ENCODE results near the gene HOXD12. TPM values are rescaled to one million over a fixed set of nuclear protein-coding genes. Genes with fewer than 3 reads are reported as not detected.

Gene HOXD12
- total RNA-seq, 1 experiment from 2014 or later: 0.27 TPM

- TF ChIP-seq, protein P1, sequence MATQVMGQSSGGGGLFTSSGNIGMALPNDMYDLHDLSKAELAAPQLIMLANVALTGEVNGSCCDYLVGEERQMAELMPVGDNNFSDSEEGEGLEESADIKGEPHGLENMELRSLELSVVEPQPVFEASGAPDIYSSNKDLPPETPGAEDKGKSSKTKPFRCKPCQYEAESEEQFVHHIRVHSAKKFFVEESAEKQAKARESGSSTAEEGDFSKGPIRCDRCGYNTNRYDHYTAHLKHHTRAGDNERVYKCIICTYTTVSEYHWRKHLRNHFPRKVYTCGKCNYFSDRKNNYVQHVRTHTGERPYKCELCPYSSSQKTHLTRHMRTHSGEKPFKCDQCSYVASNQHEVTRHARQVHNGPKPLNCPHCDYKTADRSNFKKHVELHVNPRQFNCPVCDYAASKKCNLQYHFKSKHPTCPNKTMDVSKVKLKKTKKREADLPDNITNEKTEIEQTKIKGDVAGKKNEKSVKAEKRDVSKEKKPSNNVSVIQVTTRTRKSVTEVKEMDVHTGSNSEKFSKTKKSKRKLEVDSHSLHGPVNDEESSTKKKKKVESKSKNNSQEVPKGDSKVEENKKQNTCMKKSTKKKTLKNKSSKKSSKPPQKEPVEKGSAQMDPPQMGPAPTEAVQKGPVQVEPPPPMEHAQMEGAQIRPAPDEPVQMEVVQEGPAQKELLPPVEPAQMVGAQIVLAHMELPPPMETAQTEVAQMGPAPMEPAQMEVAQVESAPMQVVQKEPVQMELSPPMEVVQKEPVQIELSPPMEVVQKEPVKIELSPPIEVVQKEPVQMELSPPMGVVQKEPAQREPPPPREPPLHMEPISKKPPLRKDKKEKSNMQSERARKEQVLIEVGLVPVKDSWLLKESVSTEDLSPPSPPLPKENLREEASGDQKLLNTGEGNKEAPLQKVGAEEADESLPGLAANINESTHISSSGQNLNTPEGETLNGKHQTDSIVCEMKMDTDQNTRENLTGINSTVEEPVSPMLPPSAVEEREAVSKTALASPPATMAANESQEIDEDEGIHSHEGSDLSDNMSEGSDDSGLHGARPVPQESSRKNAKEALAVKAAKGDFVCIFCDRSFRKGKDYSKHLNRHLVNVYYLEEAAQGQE (IDR thresholded peaks at IDR 0.05; ENCODE audit: low read depth): no peak
- no peak for TF ChIP-seq TCF7L2 (IDR thresholded peaks at IDR 0.05; ENCODE audit: borderline replicate concordance, extremely low read depth, insufficient read depth, insufficient read length)
- TF ChIP-seq CBX3 (IDR thresholded peaks at IDR 0.05; ENCODE audit: low read depth): no peak
- no peak for TF ChIP-seq ZFX (IDR thresholded peaks at IDR 0.05)
Measured at GRCh38 chr2:176130957-176131847, 31.6 kb downstream of the HOXD12 start (continued).

DNA sequence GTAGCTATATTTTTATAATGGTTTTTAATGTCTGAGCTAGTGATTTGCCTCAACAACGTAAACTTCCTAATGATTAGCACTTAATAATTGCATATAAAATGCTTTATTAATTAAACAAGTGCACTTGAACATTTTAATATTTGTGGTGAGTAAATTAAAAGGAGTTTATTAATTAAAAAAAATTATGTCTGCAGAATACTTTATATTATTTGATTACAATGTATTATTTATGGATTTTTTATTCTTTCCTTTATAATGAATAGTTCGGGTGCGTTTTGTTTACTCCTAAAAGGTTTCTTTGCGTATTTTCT lies 32.2 kb downstream of the HOXD12 start:
- ChIA-PET CTCF (interaction anchor here (0.9 to 3.7 kb wide), 6 partner anchors 9 to 522 kb away, joined by 3 to 19 read pairs (median 6); no protein-coding TSS in a partner anchor), RAD21 (ENCODE audit: low non-redundant PET in 1 of 2, low total read pairs in 2 of 2, uncharacterized antibody in 2 of 2, unreplicated experiment in 2 of 2) (no interaction called here), POLR2A (no interaction called here)
- Histone ChIP-seq H3K4me1 (ENCODE audit: control insufficient read depth in 1 of 2, insufficient read depth in 2 of 2, low read length in 2 of 2) (peaks cover 9 to 24% of the 10 kb centered on the region in 2 experiments; a peak in 3 of 4 replicates), H3K79me2 (ENCODE audit: insufficient read depth, low read length) (no peaks in the 10 kb centered on the region), H3K4me3 (replicated peaks in 1 of 2; ENCODE audit: low read depth in 1 of 2, low read length in 2 of 2) (no peak overlapping the region), H3K27ac (ENCODE audit: low read depth, low read length) (no peak overlapping the region), H2AFZ (ENCODE audit: low read depth, low read length, poor library complexity, severe bottlenecking) (no peak overlapping the region), H3K9me2 (ENCODE audit: insufficient read depth) (no peaks in the 10 kb centered on the region), H4K20me1 (ENCODE audit: insufficient read depth) (no peaks in the 10 kb centered on the region), H3K9me3 (ENCODE audit: control insufficient read depth in 1 of 2, insufficient read depth in 1 of 2, low read depth in 1 of 2, low read length in 2 of 2) (no peaks in the 10 kb centered on the region), H3K9ac (ENCODE audit: low read length) (no peak overlapping the region), H3K36me3 (ENCODE audit: control insufficient read depth in 1 of 2, insufficient read depth in 2 of 2, low read length in 2 of 2) (no peaks in the 10 kb centered on the region), H3K4me2 (ENCODE audit: low read length) (no peak overlapping the region), H3K27me3 (ENCODE audit: insufficient read depth, low read length) (no peaks in the 10 kb centered on the region)
- no peak for ATAC-seq
- no TSS peak for BruUV-seq (replicated peaks)
- intact Hi-C loops (cut with micrococcal nuclease): no loop called here
- TF ChIP-seq FOSL1 (IDR thresholded peaks at IDR 0.05; ENCODE audit: low read depth): no peak
- DNase-seq (ENCODE audit: low read depth, low spot score): no peak

All from HCT116 (cell line).